ENCODE data around the gene KNDC1.

DNA sequence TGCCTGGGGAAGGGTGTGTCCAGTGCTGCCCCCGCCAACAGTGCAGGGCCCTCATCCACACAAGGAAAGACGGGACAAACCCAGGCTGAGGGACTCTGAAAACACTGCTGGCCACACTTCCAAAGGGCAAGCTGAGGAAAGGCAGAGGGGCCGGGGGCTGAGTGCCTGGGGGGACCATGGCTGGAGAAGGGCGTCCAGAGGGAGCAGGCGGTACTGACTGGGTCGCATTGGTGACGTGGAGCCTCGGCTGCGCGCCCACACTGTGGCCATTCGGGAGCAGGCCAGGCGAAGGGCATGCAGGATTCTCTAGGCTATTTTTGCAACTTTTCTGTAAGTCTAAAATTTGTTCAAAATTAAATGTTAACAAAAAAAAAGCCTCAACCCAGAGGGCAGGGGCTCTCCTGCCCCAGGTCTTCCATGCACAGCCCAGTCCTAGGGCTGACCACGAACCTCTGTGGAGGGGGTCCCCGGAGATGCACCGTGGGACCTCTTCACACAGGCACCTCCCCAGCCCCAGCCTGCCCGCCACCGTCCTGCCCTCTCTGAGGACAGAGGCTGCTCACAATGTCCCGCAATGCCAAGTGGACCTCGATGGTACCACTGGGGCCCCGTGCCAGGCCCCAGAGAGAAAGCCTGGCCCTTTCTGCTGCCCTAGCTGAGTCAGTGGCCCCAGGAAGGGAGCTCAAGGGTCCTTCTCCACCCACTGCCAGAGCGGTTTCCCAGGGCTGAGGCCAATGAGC is 106.2 kb downstream of the KNDC1 start:
- TF ChIP-seq CTCF (IDR thresholded peaks at IDR 0.05) (no peak), POLR2A (IDR thresholded peaks at IDR 0.05) (no peak)
